ENCODE data around the gene HOXA5. TPM values are rescaled to one million over a fixed set of nuclear protein-coding genes. Genes with fewer than 3 reads are reported as not detected.

The HOXA5 gene
- total and polyA plus RNA-seq, 11 donors = 0.07 to 2.8 (median 0.36) TPM; not detected in 7

- Histone ChIP-seq H3K36me3 (no peaks in the 10 kb centered on the region), H3K9me3 (no peaks in the 10 kb centered on the region), H3K4me3 (peak overlapping the region in 7 of 12 donors; percentile 17 to 51 (median 36)), H3K27me3 (peaks cover 63 to 100% (median 97%) of the 10 kb centered on the region in 9 donors), H3K4me1 (peaks cover 0 to 34% (median 3%) of the 10 kb centered on the region in 12 donors), H3K27ac (peak overlapping the region in 9 of 12 donors; percentile 44 to 93 (median 67))
- peak; percentile 29 to 72 (median 52) for ATAC-seq
- WGBS, 4 donors = 10 to 16% (median 13%) methylated on average over 22 to 41 of the region's 41 CpGs
- peak in 1 of 5 donors; percentile 72 for DNase-seq
- TF ChIP-seq POLR2A (IDR thresholded peaks at IDR 0.05) (peak in 1 of 2 donors; percentile 76), CTCF (IDR thresholded peaks at IDR 0.05) (no peak)
- intact Hi-C loops (cut with DNase I) = no loop called here
Observed at GRCh38 chr7:27108390-27109127, 34.9 kb downstream of the HOXA5 start.

- peaks cover 60 to 100% (median 97%) of the 10 kb centered on the region in 9 donors for H3K27me3 ChIP-seq
- 15 to 20% (median 17%) methylated on average over 29 to 47 of the region's 47 CpGs for WGBS, 4 donors
- DNase-seq (no peak), ATAC-seq (no peak)
- H3K4me3 ChIP-seq = peak overlapping the region in 7 of 12 donors; percentile 17 to 51 (median 36)
- intact Hi-C loops (cut with DNase I) = no loop called here
- H3K36me3 ChIP-seq = no peaks in the 10 kb centered on the region
- TF ChIP-seq POLR2A (IDR thresholded peaks at IDR 0.05) = no peak
- TF ChIP-seq CTCF (IDR thresholded peaks at IDR 0.05) = no peak
- peak overlapping the region in 9 of 12 donors; percentile 44 to 93 (median 67) for H3K27ac ChIP-seq
- H3K4me1 ChIP-seq = peaks cover 0 to 32% (median 5%) of the 10 kb centered on the region in 12 donors
- H3K9me3 ChIP-seq = no peaks in the 10 kb centered on the region
Observed at GRCh38 chr7:27107391-27108381, 35.8 kb downstream of the HOXA5 start.

GRCh38 chr7:27106901-27107240 is 36.6 kb downstream of the HOXA5 start:
- WGBS, 4 donors = 17 to 19% (median 18%) methylated on average over 14 of the region's 14 CpGs
- Histone ChIP-seq H3K4me1 (peaks cover 0 to 33% (median 6%) of the 10 kb centered on the region in 12 donors), H3K36me3 (no peaks in the 10 kb centered on the region), H3K9me3 (no peaks in the 10 kb centered on the region), H3K27ac (peak overlapping the region in 9 of 12 donors; percentile 2 to 93 (median 67)), H3K27me3 (peaks cover 63 to 100% (median 97%) of the 10 kb centered on the region in 9 donors), H3K4me3 (peak overlapping the region in 9 of 12 donors; percentile 18 to 51 (median 31))
- intact Hi-C loops (cut with DNase I) = no loop called here
- no peak for ATAC-seq
- no peak for TF ChIP-seq POLR2A (IDR thresholded peaks at IDR 0.05)
- no peak for TF ChIP-seq CTCF (IDR thresholded peaks at IDR 0.05)
- no peak for DNase-seq

Data from heart left ventricle (tissue), 16 donors.